K562 (cell line): ENCODE measurements around the gene CYP46A1. TPM values are rescaled to one million over a fixed set of nuclear protein-coding genes. Genes with fewer than 3 reads are reported as not detected.

Experiments used
- ATAC-seq: fragments of 200-7000 bp; cut with Tn5 transposase; 3 replicates; pipeline ENCODE4 v1.9.1; 2020; ENCODE audit warnings: moderate library complexity
- BruUV-seq: library from RNA; stranded (reverse); fragments of 400-500 nt; replicated peaks from 2 replicates; lab custom pipeline; 2021; lab: Mats Ljungman, UMichigan
- CTCF ChIA-PET: fragments of 300-600 bp; formaldehyde crosslinking; extraction: SDS; loops from one replicate; lab custom pipeline; 2021; ENCODE audit warnings: low intra/inter-chr PET ratio; lab: Yijun Ruan, JAX
- POLR2A ChIA-PET: fragments of 300-600, 350-650 bp; sonication (Branson Sonifier 250); formaldehyde crosslinking; extraction: SDS; loops from one replicate; lab custom pipeline; 2021; ENCODE audit warnings: antibody characterized with exemption, inconsistent platforms; lab: Yijun Ruan, JAX
- DNase-seq, 4 experiments: peaks; one replicate each; pipeline versions ENCODE4 v3.0.0 to v3.0.0-alpha.2; 2011 to 2018; ENCODE audit warnings: low spot score in 3 of 4, mixed read lengths in 3 of 4; ENCODE audit errors: extremely low read depth in 1 of 4
- FAIRE-seq: peaks from 2 replicates; lab custom pipeline; 2011; peaks lifted over from hg19 to GRCh38; lab: Jason Lieb, UNC
- H2AFZ ChIP-seq: 2 replicates; pipeline ENCODE4 v1.6.0; 2011; ENCODE audit warnings: low read depth, low read length, control low read depth, inconsistent platforms
- H3K27ac ChIP-seq: fragments of 200-600 bp; 3 replicates; pipeline ENCODE4 v1.8.0; 2011; ENCODE audit warnings: low read depth, mild to moderate bottlenecking, control low read depth, inconsistent platforms, low read length, moderate library complexity, mixed read lengths; ENCODE audit errors: extremely low read depth
- H3K27me3 ChIP-seq, 2 experiments: fragments of 300-600 bp in 1 of 2; 2 replicates in 1 of 2; 3 replicates in 1 of 2; pipeline versions ENCODE4 v1.6.0 to v1.8.0; 2011; ENCODE audit warnings: inconsistent platforms in 2 of 2, low read length in 2 of 2, mild to moderate bottlenecking in 1 of 2, mixed read lengths in 1 of 2, moderate library complexity in 1 of 2; ENCODE audit not compliant: control insufficient read depth in 2 of 2, insufficient read depth in 2 of 2
- H3K36me3 ChIP-seq: fragments of 300-600 bp; 3 replicates; pipeline ENCODE4 v1.8.0; 2011; ENCODE audit warnings: mild to moderate bottlenecking, low read length, inconsistent platforms; ENCODE audit not compliant: control insufficient read depth, insufficient read depth
- H3K4me1 ChIP-seq, 2 experiments: fragments of 200-600 bp in 1 of 2; replicated peaks in 1 of 2; 2 replicates in 1 of 2; 3 replicates in 1 of 2; pipeline versions ENCODE4 v1.5.1 to v1.8.0; 2011; ENCODE audit warnings: inconsistent platforms in 2 of 2, low read length in 2 of 2, mild to moderate bottlenecking in 1 of 2, mixed read lengths in 1 of 2, moderate library complexity in 1 of 2; ENCODE audit not compliant: control insufficient read depth in 2 of 2, insufficient read depth in 2 of 2
- H3K4me2 ChIP-seq: 2 replicates; pipeline ENCODE4 v1.6.1; 2011; ENCODE audit warnings: low read length, control low read depth, inconsistent platforms, mixed read lengths; ENCODE audit not compliant: insufficient read depth
- H3K4me3 ChIP-seq: fragments of 200-600 bp; sonication (generic), shearing (Covaris generic); 2 replicates; pipeline ENCODE4 v1.5.1; 2016; ENCODE audit warnings: control low read depth, inconsistent platforms
- H3K79me2 ChIP-seq: fragments of 200-600 bp; 3 replicates; pipeline ENCODE4 v1.8.0; 2011; ENCODE audit warnings: low read length, inconsistent platforms; ENCODE audit not compliant: control insufficient read depth, insufficient read depth
- H3K9ac ChIP-seq, 2 experiments: 2 replicates each; pipeline versions ENCODE4 v1.6.0 to v1.6.1; 2011; ENCODE audit warnings: low read depth in 2 of 2, low read length in 2 of 2, control low read depth in 1 of 2, inconsistent platforms in 1 of 2, mild to moderate bottlenecking in 1 of 2, mixed read lengths in 1 of 2; ENCODE audit not compliant: insufficient read depth in 1 of 2
- H3K9me1 ChIP-seq: one replicate; pipeline ENCODE4 v1.6.0; 2011; ENCODE audit warnings: inconsistent platforms, mild to moderate bottlenecking, low read length, moderate library complexity; ENCODE audit not compliant: control insufficient read depth, insufficient read depth
- H3K9me3 ChIP-seq: replicated peaks from 2 replicates; pipeline ENCODE4 v1.5.1; 2011; ENCODE audit warnings: low read depth, low read length, inconsistent platforms; ENCODE audit not compliant: control insufficient read depth, insufficient read depth
- H4K20me1 ChIP-seq: replicated peaks from 2 replicates; pipeline ENCODE4 v1.6.1; 2011; ENCODE audit warnings: low read length, inconsistent platforms, mixed read lengths; ENCODE audit not compliant: control insufficient read depth, insufficient read depth
- ARID1B ChIP-seq: fragments of 450-650 bp; IDR thresholded peaks from 2 replicates; pipeline ENCODE4 v1.6.1; 2016; ENCODE audit warnings: antibody characterized with exemption, mild to moderate bottlenecking, inconsistent platforms
- CBX3 ChIP-seq, 2 experiments: IDR thresholded peaks; 1 replicate in 1 of 2; 2 replicates in 1 of 2; pipeline ENCODE4 v1.6.1; 2012; ENCODE audit warnings: inconsistent platforms in 2 of 2, low read length in 2 of 2, borderline replicate concordance in 1 of 2, control low read depth in 1 of 2
- CHAMP1 ChIP-seq: fragments of 450-650 bp; IDR thresholded peaks from 2 replicates; pipeline ENCODE4 v1.6.1; 2016; ENCODE audit warnings: mild to moderate bottlenecking
- CXXC5 ChIP-seq: fragments of 250-450 bp; sonication (Bioruptor Pico); IDR thresholded peaks from 2 replicates; pipeline ENCODE4 v1.8.0; 2022; ENCODE audit warnings: inconsistent platforms, mild to moderate bottlenecking, moderate library complexity
- DNMT1 ChIP-seq: fragments of 450-650 bp; IDR thresholded peaks from 2 replicates; pipeline ENCODE4 v1.6.1; 2016; ENCODE audit warnings: antibody characterized with exemption, mild to moderate bottlenecking
- EP400 ChIP-seq: fragments of 450-650 bp; IDR thresholded peaks from 2 replicates; pipeline ENCODE4 v1.6.1; 2017; ENCODE audit warnings: antibody characterized with exemption, mild to moderate bottlenecking, moderate library complexity
- IRF1 ChIP-seq: sonication (generic); formaldehyde crosslinking; IDR thresholded peaks from 2 replicates; pipeline ENCODE4 v1.8.0; 2022; ENCODE audit warnings: missing genetic modification reagents, mild to moderate bottlenecking, borderline replicate concordance
- MEF2D ChIP-seq: conservative IDR thresholded peaks from 2 replicates; pipeline ENCODE4 v1.6.1; 2016; ENCODE audit warnings: low read depth, missing genetic modification characterization, missing compliant biosample characterization
- NCOA1 ChIP-seq: fragments of 450-650 bp; IDR thresholded peaks from 2 replicates; pipeline ENCODE4 v1.6.1; 2016; ENCODE audit warnings: low read depth
- RB1 ChIP-seq: fragments of 450-650 bp; IDR thresholded peaks from 2 replicates; pipeline ENCODE4 v1.6.1; 2017; ENCODE audit warnings: low read depth, mild to moderate bottlenecking
- SIN3A ChIP-seq, 2 experiments: fragments of 150-350 bp in 1 of 2; IDR thresholded peaks; 2 replicates each; pipeline ENCODE4 v1.6.1; 2011 to 2016; ENCODE audit warnings: borderline replicate concordance in 2 of 2, low read depth in 2 of 2, low read length in 2 of 2, mild to moderate bottlenecking in 2 of 2, moderate library complexity in 2 of 2; ENCODE audit not compliant: control insufficient read depth in 1 of 2
- ZFP30 ChIP-seq: fragments of 250-450 bp; sonication (Bioruptor Pico); IDR thresholded peaks from 2 replicates; pipeline ENCODE4 v1.8.0; 2022; ENCODE audit warnings: moderate library complexity, mild to moderate bottlenecking, inconsistent platforms, borderline replicate concordance
- ZNF583 ChIP-seq: fragments of 250-450 bp; sonication (Bioruptor Pico); IDR thresholded peaks from 2 replicates; pipeline ENCODE4 v1.4.0; 2020
- WGBS: fragments of 100-300 bp; shearing (Covaris generic); methylation state at CpG from one replicate; pipeline ENCODE4 v1.1.6; 2016; ENCODE audit warnings: low coverage, mixed read lengths; ENCODE audit not compliant: insufficient coverage; ENCODE audit errors: missing lambda C conversion rate; 5-methylcytosine and 5-hydroxymethylcytosine counted together
- in situ Hi-C: fragments of 300-500 bp; cut with MboI; formaldehyde crosslinking; loops from 4 replicates; pipeline ENCODE4 v1.15.0; 2018; ENCODE audit warnings: inconsistent platforms, mixed read lengths
- intact Hi-C: fragments of 100-400 bp; cut with micrococcal nuclease; formaldehyde crosslinking; loops from 2 replicates; pipeline ENCODE4 v1.14.2; 2022
- polyA plus RNA-seq, 8 experiments: library from polyadenylated mRNA; depleted of rRNA in 4 of 8; stranded (reverse) in 5 of 8; unstranded in 3 of 8; fragments of >200 nt; fragmentation: Nextera tagmentation in 2 of 8; fragmentation: Illumina TruSeq in 1 of 8; extraction: Ambion mirVana in 2 of 8; extraction: Trizol in 1 of 8; gene quantifications; 2 replicates each; pipeline versions ENCODE4 v1.2.1 to v1.2.3, GENCODE V29; 2011 to 2014; ENCODE audit warnings: inconsistent platforms in 1 of 8, missing spikeins in 1 of 8
- total RNA-seq, 7 experiments: library from RNA; depleted of rRNA in 6 of 7; stranded (reverse); fragments of >200 nt in 6 of 7; fragmentation: Illumina TruSeq in 2 of 7; extraction: Trizol in 2 of 7; gene quantifications; 2 replicates each; pipeline versions ENCODE4 v1.2.1 to v1.2.3, GENCODE V29; 2011 to 2021; ENCODE audit warnings: low replicate concordance in 1 of 7

CYP46A1 gene
- total and polyA plus RNA-seq, 9 of the 15 experiments (the other 6 are each of a cell fraction or from before 2014, with no cell fraction given), result not detected

DNA sequence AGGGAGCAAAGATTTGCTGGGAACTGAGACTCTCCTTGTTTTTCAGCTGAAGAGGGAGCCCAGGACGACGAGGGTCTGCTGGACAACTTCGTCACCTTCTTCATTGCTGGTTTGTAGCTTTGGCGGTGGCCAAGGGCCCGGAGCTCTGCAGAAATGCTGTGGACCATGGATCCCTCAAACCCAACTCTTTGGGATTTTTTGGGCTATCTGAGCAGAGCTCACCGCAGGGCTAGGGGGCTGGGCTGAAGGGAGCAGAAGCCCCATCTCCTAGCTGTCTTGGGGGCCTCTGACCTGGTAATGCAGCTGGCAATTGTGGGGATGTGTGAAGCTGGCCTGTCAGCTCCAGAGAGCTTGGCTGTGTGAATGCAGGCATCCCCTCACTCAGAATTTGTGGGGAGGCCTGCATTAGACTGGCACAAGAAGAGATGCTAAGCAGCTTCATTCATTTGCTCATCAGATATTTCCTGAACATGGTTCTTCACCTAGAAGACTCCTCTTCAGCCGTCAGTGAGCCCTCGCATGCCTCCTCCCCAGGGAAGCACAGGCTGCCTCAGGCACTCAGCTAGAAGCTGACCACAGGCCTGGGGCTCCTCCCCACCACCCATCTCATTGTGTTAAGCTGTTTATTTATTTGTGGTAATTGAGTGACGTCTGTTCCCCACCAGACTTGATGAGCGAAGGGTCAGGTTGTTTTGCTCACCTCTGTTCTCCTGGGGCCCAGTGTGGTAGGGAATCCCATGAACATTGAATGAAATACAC, 32.2 kb downstream of the CYP46A1 start:
- intact Hi-C loops, result no loop called here
- Histone ChIP-seq H3K4me2 (no peak overlapping the region), H3K9me3 (no peaks in the 10 kb centered on the region), H2AFZ (no peak overlapping the region), H3K4me1 (no peaks in the 10 kb centered on the region), H3K9me1 (no peaks in the 10 kb centered on the region), H3K27me3 (peaks cover 2 to 29% of the 10 kb centered on the region in 2 experiments; a peak in 4 of 5 replicates), H4K20me1 (0 out of 2 replicates have a peak, but pooled peaks cover 6% of the 10 kb centered on the region), H3K79me2 (no peaks in the 10 kb centered on the region), H3K27ac (no peak overlapping the region), H3K4me3 (no peak overlapping the region), H3K9ac (no peak overlapping the region), H3K36me3 (no peaks in the 10 kb centered on the region)
- no peak for ATAC-seq
- ChIA-PET CTCF (no interaction called here), POLR2A (interaction anchor here (1.3 kb wide), 1 partner anchor 13 kb away, joined by 3 read pairs; no protein-coding TSS in a partner anchor)
- no TSS peak for BruUV-seq
- no peak for FAIRE-seq
- WGBS, result 2% methylated on average over 10 of the region's 10 CpGs
- TF ChIP-seq ZNF583 (no peak), DNMT1 (no peak), ARID1B (no peak), MEF2D (no peak), CBX3 (IDR thresholded peaks at IDR 0.05; ENCODE audit: borderline replicate concordance in 1 of 2, low read length in 2 of 2) (no peak), RB1 (no peak), ZFP30 (CRISPR knock-in tag) (no peak), SIN3A (IDR thresholded peaks at IDR 0.05; ENCODE audit: borderline replicate concordance in 2 of 2, control insufficient read depth in 1 of 2, low read depth in 2 of 2, low read length in 2 of 2) (no peak), EP400 (no peak), CXXC5 (CRISPR knock-in tag) (no peak), IRF1 (CRISPR knock-in tag) (no peak), CHAMP1 (no peak), NCOA1 (no peak)
- no peak for DNase-seq
- in situ Hi-C loops, result no loop called here
